HCT116 (cell line): ENCODE measurements around the gene FSD2. TPM values are rescaled to one million over a fixed set of nuclear protein-coding genes. Genes with fewer than 3 reads are reported as not detected.

ENCODE experiments used
- ATAC-seq: fragments of 200-7000 bp; cut with Tn5 transposase; 2 replicates; pipeline ENCODE4 v1.9.1; 2020; ENCODE audit warnings: mild to moderate bottlenecking, moderate library complexity
- BruUV-seq: library from RNA; stranded (reverse); fragments of 400-500 nt; replicated peaks from 2 replicates; lab custom pipeline; 2021; lab: Mats Ljungman, UMichigan
- CTCF ChIA-PET: fragments of 300-600 bp; sonication (Branson Sonifier 250); formaldehyde crosslinking; loops from one replicate; lab custom pipeline; 2021; ENCODE audit warnings: antibody characterized with exemption; lab: Charles Lee
- POLR2A ChIA-PET: fragments of 300-600, 350-600 bp; sonication (Branson Sonifier 250); formaldehyde crosslinking; loops from one replicate; lab custom pipeline; 2021; ENCODE audit warnings: antibody characterized with exemption; lab: Charles Lee
- RAD21 ChIA-PET, 2 experiments: fragments of 300-600 bp; sonication (Branson Sonifier 250); formaldehyde crosslinking; loops; one replicate each; lab custom pipeline; 2023; ENCODE audit warnings: low total read pairs in 2 of 2; ENCODE audit not compliant: uncharacterized antibody in 2 of 2, unreplicated experiment in 2 of 2, low non-redundant PET in 1 of 2; lab: Charles Lee
- DNase-seq: peaks from one replicate; pipeline ENCODE4 v3.0.0-alpha.2; 2010; ENCODE audit warnings: low read depth, low spot score
- H2AFZ ChIP-seq: fragments of 200-600 bp; shearing (Covaris generic), sonication (generic); 2 replicates; pipeline ENCODE4 v1.6.1; 2017; ENCODE audit warnings: low read depth, mixed run types, mixed read lengths, antibody characterized with exemption, low read length; ENCODE audit not compliant: poor library complexity, severe bottlenecking
- H3K27ac ChIP-seq: 2 replicates; pipeline ENCODE4 v1.5.1; 2012; ENCODE audit warnings: low read depth, low read length
- H3K27me3 ChIP-seq: fragments of 200-600 bp; sonication (generic); 2 replicates; pipeline ENCODE4 v1.6.1; 2016; ENCODE audit warnings: mixed run types, low read length, mixed read lengths; ENCODE audit not compliant: insufficient read depth
- H3K36me3 ChIP-seq, 2 experiments: fragments of 200-500 bp in 1 of 2; fragments of 200-600 bp in 1 of 2; sonication (Bioruptor generic) in 1 of 2; sonication (generic) in 1 of 2; 2 replicates each; pipeline versions ENCODE4 v1.5.1 to v1.6.1; 2014 to 2016; ENCODE audit warnings: low read length in 2 of 2, inconsistent platforms in 1 of 2, mixed read lengths in 1 of 2, mixed run types in 1 of 2; ENCODE audit not compliant: insufficient read depth in 2 of 2, control insufficient read depth in 1 of 2
- H3K4me1 ChIP-seq, 2 experiments: fragments of 200-600 bp in 1 of 2; sonication (generic) in 1 of 2; 2 replicates each; pipeline versions ENCODE4 v1.5.1 to v1.6.1; 2012 to 2017; ENCODE audit warnings: low read length in 2 of 2, inconsistent platforms in 1 of 2, mild to moderate bottlenecking in 1 of 2, mixed read lengths in 1 of 2, mixed run types in 1 of 2, moderate library complexity in 1 of 2; ENCODE audit not compliant: insufficient read depth in 2 of 2, control insufficient read depth in 1 of 2
- H3K4me2 ChIP-seq: fragments of 200-600 bp; sonication (generic); 2 replicates; pipeline ENCODE4 v1.6.1; 2017; ENCODE audit warnings: mixed run types, low read length, mixed read lengths
- H3K4me3 ChIP-seq, 2 experiments: fragments of 200-600 bp in 1 of 2; sonication (generic) in 1 of 2; replicated peaks in 1 of 2; 2 replicates each; pipeline ENCODE4 v1.5.1; 2011 to 2016; ENCODE audit warnings: low read length in 2 of 2, control low read depth in 1 of 2, low read depth in 1 of 2, mild to moderate bottlenecking in 1 of 2, mixed read lengths in 1 of 2, mixed run types in 1 of 2
- H3K79me2 ChIP-seq: fragments of 200-600 bp; sonication (generic); 2 replicates; pipeline ENCODE4 v1.6.1; 2017; ENCODE audit warnings: mild to moderate bottlenecking, mixed run types, low read length, moderate library complexity, mixed read lengths; ENCODE audit not compliant: insufficient read depth
- H3K9ac ChIP-seq: fragments of 200-600 bp; sonication (generic); 2 replicates; pipeline ENCODE4 v1.6.1; 2016; ENCODE audit warnings: low read length, mixed read lengths
- H3K9me2 ChIP-seq: fragments of 200-600 bp; sonication (generic), shearing (Covaris generic); 2 replicates; pipeline ENCODE4 v1.6.1; 2017; ENCODE audit warnings: mixed run types, mild to moderate bottlenecking, moderate library complexity; ENCODE audit not compliant: insufficient read depth
- H3K9me3 ChIP-seq, 2 experiments: fragments of 200-500 bp in 1 of 2; fragments of 200-600 bp in 1 of 2; sonication (Bioruptor generic) in 1 of 2; sonication (generic) in 1 of 2; 2 replicates each; pipeline ENCODE4 v1.6.1; 2014 to 2017; ENCODE audit warnings: low read length in 2 of 2, mixed read lengths in 2 of 2, inconsistent platforms in 1 of 2, low read depth in 1 of 2, mild to moderate bottlenecking in 1 of 2, mixed run types in 1 of 2, moderate library complexity in 1 of 2; ENCODE audit not compliant: control insufficient read depth in 1 of 2, insufficient read depth in 1 of 2
- H4K20me1 ChIP-seq: fragments of 200-600 bp; sonication (generic), shearing (Covaris generic); 2 replicates; pipeline ENCODE4 v1.6.1; 2017; ENCODE audit warnings: mixed run types, mild to moderate bottlenecking, moderate library complexity; ENCODE audit not compliant: insufficient read depth
- ATF3 ChIP-seq: IDR thresholded peaks from 2 replicates; pipeline ENCODE4 v1.6.1; 2012
- CTCF ChIP-seq, 3 experiments: fragments of 200-600 bp in 1 of 3; sonication (generic) in 1 of 3; IDR thresholded peaks in 2 of 3; conservative IDR thresholded peaks in 1 of 3; 2 replicates each; pipeline ENCODE4 v1.5.1; 2012 to 2017; ENCODE audit warnings: low read depth in 2 of 3, low read length in 2 of 3, antibody characterized with exemption in 1 of 3, borderline replicate concordance in 1 of 3, control low read depth in 1 of 3, mild to moderate bottlenecking in 1 of 3, mixed read lengths in 1 of 3, mixed run types in 1 of 3, moderate library complexity in 1 of 3; ENCODE audit not compliant: insufficient read depth in 1 of 3
- EZH2 ChIP-seq: fragments of 200-600 bp; sonication (generic); IDR thresholded peaks from 2 replicates; pipeline ENCODE4 v1.6.1; 2017; ENCODE audit warnings: antibody characterized with exemption, mixed run types
- FOSL1 ChIP-seq: IDR thresholded peaks from 2 replicates; pipeline ENCODE4 v1.6.1; 2012; ENCODE audit warnings: low read depth
- MAX ChIP-seq: IDR thresholded peaks from 2 replicates; pipeline ENCODE4 v1.6.1; 2012
- POLR2AphosphoS5 ChIP-seq: IDR thresholded peaks from 2 replicates; pipeline ENCODE4 v1.6.1; 2011; ENCODE audit warnings: mild to moderate bottlenecking, low read depth, low read length, moderate library complexity
- RAD21 ChIP-seq: IDR thresholded peaks from 2 replicates; pipeline ENCODE4 v1.6.1; 2012; ENCODE audit warnings: low read depth, mild to moderate bottlenecking
- REST ChIP-seq: IDR thresholded peaks from 2 replicates; pipeline ENCODE4 v1.6.1; 2012; ENCODE audit warnings: low read depth
- SRF ChIP-seq: IDR thresholded peaks from 2 replicates; pipeline ENCODE4 v1.6.1; 2012; ENCODE audit warnings: low read depth
- ZFX ChIP-seq: fragments of 450-650 bp; IDR thresholded peaks from 2 replicates; pipeline ENCODE4 v1.6.1; 2017
- intact Hi-C: fragments of 100-400 bp; cut with micrococcal nuclease; formaldehyde crosslinking; loops from 2 replicates; pipeline ENCODE4 v1.10.0; 2022
- total RNA-seq: library from RNA; stranded (reverse); gene quantifications from one replicate; pipeline ENCODE4 v1.2.1, GENCODE V29; 2021; ENCODE audit not compliant: unreplicated experiment

The FSD2 gene
- total RNA-seq, 1 experiment from 2014 or later = not detected

- H3K36me3 ChIP-seq = no peaks in the 10 kb centered on the region
- H3K9ac ChIP-seq = no peak overlapping the region
- H3K4me2 ChIP-seq = no peak overlapping the region
- H3K27me3 ChIP-seq = no peaks in the 10 kb centered on the region
- no peak for DNase-seq
- ATAC-seq = no peak
- no peaks in the 10 kb centered on the region for H3K9me3 ChIP-seq
- ChIA-PET CTCF (no interaction called here), POLR2A (no interaction called here), RAD21 (no interaction called here)
- TF ChIP-seq ZFX (no peak), REST (no peak), ATF3 (no peak), EZH2 (no peak), FOSL1 (no peak), RAD21 (no peak), SRF (no peak)
- no peaks in the 10 kb centered on the region for H3K79me2 ChIP-seq
- intact Hi-C loops = loop anchor here (5.0 kb wide), 1 partner anchor 142 kb away; the partner anchor contains the start of gene RAMAC
- H4K20me1 ChIP-seq = no peaks in the 10 kb centered on the region
- peaks cover 3 to 19% of the 10 kb centered on the region in 2 experiments; a peak in 3 of 4 replicates for H3K4me1 ChIP-seq
- no TSS peak for BruUV-seq
- H3K4me3 ChIP-seq = no peak overlapping the region
- H2AFZ ChIP-seq = no peak overlapping the region
- no peak overlapping the region for H3K27ac ChIP-seq
- no peaks in the 10 kb centered on the region for H3K9me2 ChIP-seq
Observed at GRCh38 chr15:82845686-82846085, 39.8 kb upstream of the FSD2 start.

GRCh38 chr15:82843566-82843965 lies 37.7 kb upstream of the FSD2 start:
- Histone ChIP-seq H3K4me3 (no peak overlapping the region), H2AFZ (no peak overlapping the region), H3K36me3 (no peaks in the 10 kb centered on the region), H3K27me3 (no peaks in the 10 kb centered on the region), H3K27ac (no peak overlapping the region), H3K79me2 (no peaks in the 10 kb centered on the region), H3K9me2 (no peaks in the 10 kb centered on the region), H3K9ac (no peak overlapping the region), H3K4me1 (no peaks in the 10 kb centered on the region), H3K9me3 (no peaks in the 10 kb centered on the region), H3K4me2 (no peak overlapping the region), H4K20me1 (no peaks in the 10 kb centered on the region)
- TF ChIP-seq FOSL1 = no peak
- no peak for TF ChIP-seq ZFX
- TF ChIP-seq CTCF (IDR thresholded peaks at IDR 0.05 in 2 of 3, conservative IDR thresholded peaks at IDR 0.05 in 1 of 3; ENCODE audit: borderline replicate concordance in 1 of 3, insufficient read depth in 1 of 3, low read depth in 2 of 3, low read length in 2 of 3) = no peak
- TF ChIP-seq MAX = no peak
- no peak for TF ChIP-seq POLR2AphosphoS5
- ChIA-PET POLR2A (no interaction called here), RAD21 (no interaction called here), CTCF (no interaction called here)
- intact Hi-C loops = no loop called here
- no TSS peak for BruUV-seq
- ATAC-seq (no peak), DNase-seq (no peak)
